Measurements from ENCODE around the gene MBNL2.

GRCh38 chr13:97364827-97365226 is 142.7 kb downstream of the MBNL2 start:
- no peak for TF ChIP-seq TAF1 (IDR thresholded peaks at IDR 0.05; ENCODE audit: low read depth)
- TF ChIP-seq TEAD4 (IDR thresholded peaks at IDR 0.05): no peak
